Endothelial cell of umbilical vein (primary cell): ENCODE data around the gene PLXDC2. TPM values are rescaled to one million over a fixed set of nuclear protein-coding genes. Genes with fewer than 3 reads are reported as not detected.

ENCODE experiments used
- BruUV-seq: library from RNA; stranded (reverse); fragments of 400-500 nt; replicated peaks from 2 replicates; lab custom pipeline; 2021; lab: Mats Ljungman, UMichigan
- CTCF ChIA-PET: fragments of 300-600, 350-600 bp; sonication (Branson Sonifier 250); formaldehyde crosslinking; loops from one replicate; lab custom pipeline; 2021; ENCODE audit warnings: antibody characterized with exemption, inconsistent platforms; lab: Charles Lee
- POLR2A ChIA-PET: fragments of 300-600, 350-600 bp; sonication (Branson Sonifier 250); formaldehyde crosslinking; loops from one replicate; lab custom pipeline; 2021; ENCODE audit warnings: antibody characterized with exemption, inconsistent platforms; lab: Charles Lee
- DNase-seq: peaks from one replicate; pipeline ENCODE4 v3.0.0-alpha.2; 2011; ENCODE audit warnings: low read depth, low spot score
- FAIRE-seq: peaks from 2 replicates; lab custom pipeline; 2011; peaks lifted over from hg19 to GRCh38; lab: Jason Lieb, UNC
- H2AFZ ChIP-seq: 2 replicates; pipeline ENCODE4 v1.6.0; 2012; ENCODE audit warnings: low read depth, low read length, control low read depth, inconsistent platforms
- H3K27ac ChIP-seq: 2 replicates; pipeline ENCODE4 v1.5.1; 2011; ENCODE audit warnings: low read depth, mild to moderate bottlenecking, control low read depth, low read length, moderate library complexity; ENCODE audit not compliant: insufficient read depth
- H3K27me3 ChIP-seq, 2 experiments: 2 replicates each; pipeline versions ENCODE4 v1.6.0 to v1.6.1; 2011; ENCODE audit warnings: low read length in 2 of 2, mixed read lengths in 1 of 2; ENCODE audit not compliant: control insufficient read depth in 2 of 2, insufficient read depth in 2 of 2
- H3K36me3 ChIP-seq, 2 experiments: 2 replicates in 1 of 2; 3 replicates in 1 of 2; pipeline ENCODE4 v1.5.1; 2011; ENCODE audit warnings: low read length in 2 of 2, mild to moderate bottlenecking in 1 of 2, moderate library complexity in 1 of 2; ENCODE audit not compliant: control insufficient read depth in 2 of 2, insufficient read depth in 2 of 2; ENCODE audit errors: extremely low read depth in 1 of 2
- H3K4me1 ChIP-seq: 3 replicates; pipeline ENCODE4 v1.5.1; 2011; ENCODE audit warnings: mild to moderate bottlenecking, low read length; ENCODE audit not compliant: control insufficient read depth, insufficient read depth; ENCODE audit errors: extremely low read depth
- H3K4me2 ChIP-seq: 2 replicates; pipeline ENCODE4 v1.6.1; 2011; ENCODE audit warnings: low read length, control low read depth, mixed read lengths; ENCODE audit not compliant: insufficient read depth
- H3K4me3 ChIP-seq, 3 experiments: fragments of 200-600 bp in 1 of 3; sonication (generic), shearing (Covaris generic) in 1 of 3; replicated peaks in 1 of 3; 2 replicates each; pipeline ENCODE4 v1.5.1; 2011 to 2016; ENCODE audit warnings: control low read depth in 3 of 3, low read length in 3 of 3, mild to moderate bottlenecking in 2 of 3, inconsistent platforms in 1 of 3, low read depth in 1 of 3, moderate library complexity in 1 of 3; ENCODE audit not compliant: insufficient read depth in 1 of 3
- H3K79me2 ChIP-seq: 2 replicates; pipeline ENCODE4 v1.6.0; 2012; ENCODE audit warnings: low read length, inconsistent platforms; ENCODE audit not compliant: control insufficient read depth, insufficient read depth
- H3K9ac ChIP-seq: replicated peaks from 2 replicates; pipeline ENCODE3; 2011; ENCODE audit warnings: low read length, control low read depth; ENCODE audit not compliant: insufficient read depth; ENCODE audit errors: extremely low read depth
- H3K9me1 ChIP-seq: replicated peaks from 3 replicates; pipeline ENCODE4 v1.6.0; 2011; ENCODE audit warnings: mild to moderate bottlenecking, low read length; ENCODE audit not compliant: control insufficient read depth, insufficient read depth; ENCODE audit errors: extremely low read depth
- H3K9me3 ChIP-seq: replicated peaks from 2 replicates; pipeline ENCODE4 v1.5.1; 2012; ENCODE audit warnings: low read length, inconsistent platforms; ENCODE audit not compliant: control insufficient read depth, insufficient read depth
- H4K20me1 ChIP-seq: replicated peaks from 2 replicates; pipeline ENCODE3; 2011; ENCODE audit warnings: mild to moderate bottlenecking, low read length; ENCODE audit not compliant: control insufficient read depth, insufficient read depth; ENCODE audit errors: extremely low read depth
- CTCF ChIP-seq, 2 donors: IDR thresholded peaks; 1 replicate in 1 of 2; 2 replicates in 1 of 2; pipeline ENCODE4 v1.5.1; 2011; ENCODE audit warnings: low read length in 2 of 2, mild to moderate bottlenecking in 2 of 2, moderate library complexity in 2 of 2, control low read depth in 1 of 2, inconsistent platforms in 1 of 2, low read depth in 1 of 2; ENCODE audit not compliant: insufficient read depth in 1 of 2; ENCODE audit errors: extremely low read depth in 1 of 2
- EZH2 ChIP-seq: IDR thresholded peaks from 2 replicates; pipeline ENCODE4 v1.6.1; 2012; ENCODE audit warnings: borderline replicate concordance, low read depth, mild to moderate bottlenecking, moderate library complexity, low read length, inconsistent platforms; ENCODE audit not compliant: severe bottlenecking
- FOS ChIP-seq: IDR thresholded peaks from 2 replicates; pipeline ENCODE4 v1.6.1; 2011; ENCODE audit warnings: mild to moderate bottlenecking, low read length, moderate library complexity, borderline replicate concordance; ENCODE audit not compliant: insufficient read depth
- GATA2 ChIP-seq: IDR thresholded peaks from 2 replicates; pipeline ENCODE4 v1.7.0; 2011; ENCODE audit warnings: low read depth, mild to moderate bottlenecking, moderate library complexity, mixed read lengths, low read length; ENCODE audit not compliant: insufficient read length, insufficient read depth
- JUN ChIP-seq: IDR thresholded peaks from 2 replicates; pipeline ENCODE4 v1.6.1; 2011; ENCODE audit warnings: borderline replicate concordance, low read depth; ENCODE audit not compliant: insufficient read length, insufficient read depth
- MAX ChIP-seq: IDR thresholded peaks from 2 replicates; pipeline ENCODE4 v1.6.1; 2011; ENCODE audit not compliant: insufficient read depth, insufficient read length
- MYC ChIP-seq: IDR thresholded peaks from one replicate; pipeline ENCODE4 v1.6.1; 2011; ENCODE audit warnings: mild to moderate bottlenecking, low read depth, low read length
- POLR2A ChIP-seq: IDR thresholded peaks from 2 replicates; pipeline ENCODE4 v1.6.1; 2012; ENCODE audit warnings: low read depth, mild to moderate bottlenecking, control low read depth, low read length
- POLR2AphosphoS5 ChIP-seq: IDR thresholded peaks from 2 replicates; pipeline ENCODE4 v1.6.1; 2012; ENCODE audit warnings: low read depth, mild to moderate bottlenecking, control low read depth, low read length, moderate library complexity; ENCODE audit not compliant: insufficient read depth
- dilution Hi-C: fragments of 300-500 bp; cut with MboI; formaldehyde crosslinking; loops from one replicate; pipeline ENCODE4 v1.15.0; 2019; ENCODE audit warnings: low sequenced_read_pairs; ENCODE audit not compliant: extremely low pct_ligation_motif_present
- intact Hi-C: fragments of 100-400 bp; cut with micrococcal nuclease; formaldehyde crosslinking; loops from one replicate; pipeline ENCODE4 v1.10.0; 2022
- polyA plus RNA-seq, 4 experiments: library from polyadenylated mRNA; depleted of rRNA in 3 of 4; stranded (reverse) in 3 of 4; unstranded in 1 of 4; fragments of >200 nt; gene quantifications; 2 replicates each; pipeline versions ENCODE4 v1.2.1 to v1.2.3, GENCODE V29; 2011 to 2012; ENCODE audit warnings: missing spikeins in 1 of 4
- total RNA-seq: library from RNA; stranded (reverse); gene quantifications from 2 replicates; pipeline ENCODE4 v1.2.3, GENCODE V29; 2021

The PLXDC2 gene
- total and polyA plus RNA-seq, 2 donors (not counting 3 experiments of a cell fraction or from before 2014, with no cell fraction given) = 0.32 to 1.2 TPM

DNA sequence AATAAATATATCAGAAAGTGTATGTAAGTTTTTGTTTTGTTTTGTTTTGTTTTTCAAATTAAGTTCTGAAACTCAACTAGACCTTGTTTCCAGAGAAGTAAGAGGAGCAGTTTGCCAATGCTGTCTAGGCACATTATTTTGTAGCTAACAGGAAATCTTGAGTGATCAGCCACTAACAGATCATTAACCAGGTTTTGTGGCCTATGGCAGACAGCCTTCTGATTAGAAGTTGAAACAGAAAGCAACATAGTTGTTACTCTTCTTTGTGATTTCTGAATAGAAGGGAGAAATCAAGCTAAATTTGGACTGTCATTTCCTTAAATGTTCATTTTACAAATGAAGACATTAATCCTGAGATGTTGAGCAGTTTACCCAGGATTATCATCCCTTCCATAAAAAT is 142.6 kb downstream of the PLXDC2 start:
- ChIA-PET CTCF (no interaction called here), POLR2A (no interaction called here)
- Histone ChIP-seq H3K4me1 (no peaks in the 10 kb centered on the region), H3K9ac (no peak overlapping the region), H3K79me2 (no peaks in the 10 kb centered on the region), H3K4me3 (no peak overlapping the region), H3K9me3 (no peaks in the 10 kb centered on the region), H3K27me3 (no peaks in the 10 kb centered on the region), H3K9me1 (no peaks in the 10 kb centered on the region), H3K36me3 (no peaks in the 10 kb centered on the region), H3K4me2 (no peak overlapping the region), H4K20me1 (no peaks in the 10 kb centered on the region), H3K27ac (no peak overlapping the region), H2AFZ (no peak overlapping the region)
- intact Hi-C loops (no loop called here), dilution Hi-C loops (no loop called here)
- FAIRE-seq (no peak), DNase-seq (no peak)
- TF ChIP-seq EZH2 = no peak
- no peak for TF ChIP-seq JUN
- no peak for TF ChIP-seq CTCF (IDR thresholded peaks at IDR 0.05; ENCODE audit: extremely low read depth in 1 of 2, insufficient read depth in 1 of 2, low read depth in 1 of 2, low read length in 2 of 2)
- no peak for TF ChIP-seq FOS
- no peak for TF ChIP-seq MYC
- TF ChIP-seq POLR2AphosphoS5 = no peak
- TF ChIP-seq GATA2 = no peak
- TF ChIP-seq MAX = no peak
- TF ChIP-seq POLR2A = no peak
- BruUV-seq = no TSS peak
